SH-SY5Y (cell line): ENCODE data around the gene NAXD.

Source experiments
- GATA2 ChIP-seq: IDR thresholded peaks from 2 replicates; pipeline ENCODE4 v1.6.1; 2011; ENCODE audit warnings: mild to moderate bottlenecking, low read depth, low read length
- GATA3 ChIP-seq: IDR thresholded peaks from 2 replicates; pipeline ENCODE4 v1.6.1; 2011; ENCODE audit warnings: low read depth, mild to moderate bottlenecking, low read length, moderate library complexity

NAXD gene

GRCh38 chr13:110615322-110616102, at the start of gene NAXD:
Gene NAXD (plus strand): TSS chr13:110615545. CDS start chr13:110615602, 57 bp downstream.
- TF ChIP-seq GATA2 = no peak
- TF ChIP-seq GATA3 = no peak

GRCh38 chr13:110566171-110566570, 49.2 kb upstream of the NAXD start:
- TF ChIP-seq GATA3 = no peak
- no peak for TF ChIP-seq GATA2

GRCh38 chr13:110568612-110569011, 46.7 kb upstream of the NAXD start:
- TF ChIP-seq GATA3 = no peak
- no peak for TF ChIP-seq GATA2

- TF ChIP-seq GATA2 (peak; percentile 5; the same call in 1 of the 2 replicates), GATA3 (no peak)
These were observed 44.5 kb upstream of the NAXD start for GRCh38 chr13:110570886-110571285.

- TF ChIP-seq GATA2 (no peak), GATA3 (no peak)
These were observed 43.2 kb upstream of the NAXD start for GRCh38 chr13:110571896-110572777.

- TF ChIP-seq GATA2 (no peak), GATA3 (no peak)
These were observed 42.6 kb upstream of the NAXD start for GRCh38 chr13:110572778-110573118.

GRCh38 chr13:110574161-110574560, 41.2 kb upstream of the NAXD start:
- no peak for TF ChIP-seq GATA3
- no peak for TF ChIP-seq GATA2

- TF ChIP-seq GATA3 = no peak
- no peak for TF ChIP-seq GATA2
These were observed 39.8 kb upstream of the NAXD start for GRCh38 chr13:110575322-110576069.

- TF ChIP-seq GATA2 (no peak), GATA3 (no peak)
These were observed 39.3 kb upstream of the NAXD start for GRCh38 chr13:110576070-110576394.

GRCh38 chr13:110576736-110577476, 38.4 kb upstream of the NAXD start:
- TF ChIP-seq GATA3 (no peak), GATA2 (no peak)

- TF ChIP-seq GATA2 (no peak), GATA3 (no peak)
These were observed 37.0 kb upstream of the NAXD start for GRCh38 chr13:110578363-110578762.

GRCh38 chr13:110580800-110581199, 34.5 kb upstream of the NAXD start:
- no peak for TF ChIP-seq GATA3
- no peak for TF ChIP-seq GATA2

- TF ChIP-seq GATA2 (no peak), GATA3 (no peak)
These were observed 33.7 kb upstream of the NAXD start for GRCh38 chr13:110581506-110582185.

GRCh38 chr13:110582421-110582954, 32.9 kb upstream of the NAXD start:
- TF ChIP-seq GATA3 (no peak), GATA2 (no peak)
